LNCaP clone FGC (cell line): ENCODE measurements around the gene TMEM9.

Experiments used
- DNase-seq: peaks from one replicate; pipeline ENCODE4 v3.0.0-alpha.2; 2011; ENCODE audit warnings: low read depth
- H3K4me3 ChIP-seq: 2 replicates; pipeline ENCODE4 v1.5.1; 2011; ENCODE audit warnings: mild to moderate bottlenecking, low read depth, low read length, control low read depth
- TF ChIP-seq, protein P1 (sequence below): IDR thresholded peaks from 2 replicates; pipeline ENCODE4 v1.5.1; 2012; ENCODE audit warnings: mild to moderate bottlenecking; ENCODE audit not compliant: control insufficient read depth, insufficient read depth; ENCODE audit errors: extremely low read depth

TMEM9 gene

DNA sequence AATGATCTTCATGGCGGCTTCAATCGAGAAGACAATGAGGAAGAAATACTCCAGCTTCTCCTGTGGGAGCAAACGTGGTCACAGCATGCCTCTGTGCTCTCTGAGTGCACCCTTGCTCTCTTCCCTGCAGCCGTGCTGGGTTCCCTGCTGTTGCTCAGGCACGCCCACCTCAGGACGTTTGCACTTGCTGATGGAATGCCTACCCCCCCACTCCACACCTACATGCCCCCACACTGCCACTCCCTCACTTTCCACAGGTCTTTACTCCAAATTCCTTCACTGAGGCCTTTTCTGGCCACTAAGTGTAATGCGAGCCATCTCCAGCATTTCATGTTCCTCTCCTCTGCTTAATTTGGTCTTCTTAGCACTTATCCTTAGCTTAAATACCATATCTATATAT, 60.3 kb downstream of the TMEM9 start:
- no peak overlapping the region for H3K4me3 ChIP-seq
- TF ChIP-seq, protein P1, sequence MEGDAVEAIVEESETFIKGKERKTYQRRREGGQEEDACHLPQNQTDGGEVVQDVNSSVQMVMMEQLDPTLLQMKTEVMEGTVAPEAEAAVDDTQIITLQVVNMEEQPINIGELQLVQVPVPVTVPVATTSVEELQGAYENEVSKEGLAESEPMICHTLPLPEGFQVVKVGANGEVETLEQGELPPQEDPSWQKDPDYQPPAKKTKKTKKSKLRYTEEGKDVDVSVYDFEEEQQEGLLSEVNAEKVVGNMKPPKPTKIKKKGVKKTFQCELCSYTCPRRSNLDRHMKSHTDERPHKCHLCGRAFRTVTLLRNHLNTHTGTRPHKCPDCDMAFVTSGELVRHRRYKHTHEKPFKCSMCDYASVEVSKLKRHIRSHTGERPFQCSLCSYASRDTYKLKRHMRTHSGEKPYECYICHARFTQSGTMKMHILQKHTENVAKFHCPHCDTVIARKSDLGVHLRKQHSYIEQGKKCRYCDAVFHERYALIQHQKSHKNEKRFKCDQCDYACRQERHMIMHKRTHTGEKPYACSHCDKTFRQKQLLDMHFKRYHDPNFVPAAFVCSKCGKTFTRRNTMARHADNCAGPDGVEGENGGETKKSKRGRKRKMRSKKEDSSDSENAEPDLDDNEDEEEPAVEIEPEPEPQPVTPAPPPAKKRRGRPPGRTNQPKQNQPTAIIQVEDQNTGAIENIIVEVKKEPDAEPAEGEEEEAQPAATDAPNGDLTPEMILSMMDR = no peak
- no peak for DNase-seq

- H3K4me3 ChIP-seq = no peak overlapping the region
- TF ChIP-seq, protein P1 = no peak
- DNase-seq = no peak
Observed at GRCh38 chr1:201093561-201093960, 60.7 kb downstream of the TMEM9 start.

DNA sequence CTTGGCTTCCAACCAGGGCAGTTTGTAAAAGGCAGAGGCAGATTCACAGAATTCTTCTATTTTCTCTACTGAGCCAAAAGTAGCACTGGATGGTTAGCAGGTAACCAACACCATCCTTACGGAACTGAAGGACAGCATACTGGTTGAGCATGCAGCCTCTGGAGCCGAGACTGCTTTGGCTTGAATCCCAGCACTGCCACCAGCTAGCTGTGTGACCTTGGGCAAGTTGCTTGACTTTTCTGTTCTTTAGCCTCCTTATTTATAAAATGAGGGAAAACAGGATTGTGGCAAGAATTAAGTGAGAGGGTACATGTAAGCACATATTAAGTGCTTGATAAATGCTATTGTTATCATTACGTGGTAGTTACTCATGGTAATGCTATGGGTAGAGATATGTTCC, 61.5 kb downstream of the TMEM9 start:
- no peak overlapping the region for H3K4me3 ChIP-seq
- TF ChIP-seq, protein P1 = no peak
- DNase-seq = no peak

DNA sequence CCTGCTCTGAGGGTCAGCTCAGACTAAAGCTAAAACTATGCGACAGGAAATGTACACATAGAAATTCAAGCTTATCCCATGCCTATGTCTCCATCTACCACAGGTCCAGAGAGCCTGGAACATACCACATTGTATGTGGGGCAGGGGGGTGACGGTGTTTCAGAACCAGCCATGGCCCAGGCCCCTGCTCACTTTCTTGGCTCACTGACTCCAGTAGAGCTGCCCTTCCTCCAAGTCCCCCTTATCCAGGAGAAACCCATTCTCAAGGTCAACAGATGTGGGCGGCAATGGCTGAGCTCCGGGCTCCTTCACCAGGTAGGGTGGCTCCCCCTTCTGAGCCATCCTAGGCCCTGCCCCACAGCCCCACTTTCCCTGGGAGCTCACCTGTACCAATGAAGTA, 63.0 kb downstream of the TMEM9 start:
- no peak for DNase-seq
- TF ChIP-seq, protein P1 = no peak

DNA sequence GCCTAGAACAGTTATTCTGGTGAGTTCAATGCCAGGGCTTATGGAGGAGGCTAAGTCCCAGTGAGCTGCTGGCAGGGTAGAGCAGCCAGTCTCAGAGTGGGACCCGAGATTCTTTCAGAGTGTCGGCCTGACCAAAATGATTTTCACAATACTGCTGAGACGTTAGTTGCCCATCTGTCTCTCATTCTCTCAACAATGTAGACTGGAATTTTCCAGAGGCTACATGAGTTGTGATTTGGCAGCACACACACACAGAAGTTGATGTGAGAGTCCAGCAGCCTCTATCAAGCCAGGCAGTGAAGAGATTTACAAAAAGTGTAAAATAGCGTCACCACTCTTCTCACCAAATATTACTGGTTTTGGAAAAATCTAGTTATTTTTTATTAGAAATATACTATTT, 63.7 kb downstream of the TMEM9 start:
- no peak for DNase-seq
- TF ChIP-seq, protein P1 = no peak
- no peak overlapping the region for H3K4me3 ChIP-seq

More for the DNA sequence above, 63.0 kb downstream of the TMEM9 start:
- no peak overlapping the region for H3K4me3 ChIP-seq

DNA sequence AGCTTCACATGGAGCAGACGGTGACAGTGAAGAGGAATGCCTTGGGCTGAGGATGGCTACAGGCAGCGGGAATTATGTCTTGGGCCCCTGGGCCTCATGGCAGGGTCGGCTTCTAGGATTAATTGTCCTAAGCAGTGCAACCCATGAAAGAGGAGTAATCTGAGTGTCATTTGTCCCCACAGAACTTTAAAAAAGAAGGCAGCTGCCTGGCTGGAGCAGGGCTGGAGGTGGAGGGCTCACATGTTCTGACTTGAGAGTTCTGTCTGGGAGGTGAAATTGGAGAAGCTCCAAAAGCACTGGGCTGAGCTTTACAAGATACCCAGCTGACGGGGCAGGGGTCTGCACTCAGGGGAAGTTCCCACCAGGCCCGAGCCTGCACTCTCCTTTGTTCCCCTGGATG, 64.7 kb downstream of the TMEM9 start:
- DNase-seq = no peak
- TF ChIP-seq, protein P1 = no peak
- H3K4me3 ChIP-seq = no peak overlapping the region

DNA sequence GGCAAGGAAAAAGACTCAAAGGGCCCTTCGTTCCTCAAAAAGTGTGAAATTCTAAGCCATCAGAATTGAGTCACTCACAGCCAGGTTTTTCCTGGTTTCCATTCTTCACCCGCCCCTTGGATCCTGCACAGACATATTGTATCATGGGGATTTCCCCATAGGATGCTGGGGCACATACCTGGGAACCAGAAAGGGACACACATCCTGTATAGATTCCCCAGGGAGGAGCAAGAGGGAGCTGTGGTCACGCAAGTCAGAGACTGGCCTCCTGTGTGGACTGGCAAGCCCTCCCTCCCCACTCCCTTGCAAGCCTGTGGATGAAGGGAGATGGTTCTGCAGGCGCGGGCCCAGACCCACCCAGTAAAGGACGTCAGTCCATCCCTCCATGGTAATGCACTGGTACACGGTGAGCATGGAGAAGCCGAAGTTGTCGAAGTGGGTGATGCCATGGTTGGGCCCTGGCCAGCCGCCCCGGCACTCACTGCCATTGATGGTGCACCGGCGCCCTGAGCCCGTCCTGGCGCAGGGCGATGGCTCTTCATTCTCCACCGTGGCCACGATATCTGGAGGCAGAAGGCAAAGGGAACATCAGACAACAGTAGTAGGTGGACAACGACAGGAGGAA, 65.3 kb downstream of the TMEM9 start:
- no peak for DNase-seq
- no peak overlapping the region for H3K4me3 ChIP-seq
- TF ChIP-seq, protein P1 = no peak
